Vagina (tissue), 2 donors: ENCODE measurements around the gene ERFE. TPM values are rescaled to one million over a fixed set of nuclear protein-coding genes. Genes with fewer than 3 reads are reported as not detected.
"Not testable (repeated sequence)": the region's sequence is repeated elsewhere in the genome, so short reads cannot be mapped to it uniquely, and the experiment has no call there.

Experiments
- DNase-seq, 2 donors: peaks; one replicate each; pipeline ENCODE4 v3.0.0-alpha.2; 2017; ENCODE audit errors: extremely low spot score in 2 of 2
- H3K27ac ChIP-seq: fragments of 200-600 bp; sonication (generic); one replicate; pipeline ENCODE4 v1.5.1; 2019
- H3K27me3 ChIP-seq: fragments of 200-600 bp; sonication (generic); one replicate; pipeline ENCODE4 v1.5.1; 2019
- H3K36me3 ChIP-seq, 2 donors: fragments of 200-600 bp; sonication (generic); one replicate each; pipeline ENCODE4 v1.5.1; 2017 to 2019
- H3K4me1 ChIP-seq: fragments of 200-600 bp; sonication (generic); one replicate; pipeline ENCODE4 v1.5.1; 2019
- H3K4me3 ChIP-seq, 2 donors: fragments of 200-600 bp; sonication (generic); 1 replicate in 1 of 2; 2 replicates in 1 of 2; pipeline ENCODE4 v1.5.1; 2016 to 2019
- H3K9me3 ChIP-seq: fragments of 200-600 bp; sonication (generic); one replicate; pipeline ENCODE4 v1.5.1; 2019
- POLR2A ChIP-seq, 2 donors: fragments of 450-650 bp; IDR thresholded peaks; one replicate each; pipeline ENCODE4 v1.6.1; 2017; ENCODE audit warnings: antibody characterized with exemption in 2 of 2, mild to moderate bottlenecking in 2 of 2, moderate library complexity in 2 of 2
- POLR2AphosphoS5 ChIP-seq, 2 donors: sonication (generic); formaldehyde crosslinking; IDR thresholded peaks; one replicate each; pipeline ENCODE4 v1.9.0; 2017; ENCODE audit warnings: antibody characterized with exemption in 2 of 2, mild to moderate bottlenecking in 2 of 2, low read depth in 1 of 2; ENCODE audit not compliant: insufficient read depth in 1 of 2
- intact Hi-C: fragments of 100-400 bp; cut with DNase I; formaldehyde crosslinking; loops from one replicate; pipeline ENCODE4 v1.15.1; 2023
- total RNA-seq: library from RNA; depleted of rRNA; stranded (reverse); fragments of >200 nt; gene quantifications from one replicate; pipeline ENCODE4 v1.2.3, GENCODE V29; 2016
- TF ChIP-seq, protein P1 (sequence below), 3 experiments: fragments of 450-650 bp in 2 of 3; fragments of 200-600 bp in 1 of 3; sonication (generic) in 1 of 3; IDR thresholded peaks; one replicate each; pipeline ENCODE4 v1.5.1; 2017 to 2019; ENCODE audit warnings: antibody characterized with exemption in 3 of 3, mild to moderate bottlenecking in 2 of 3, moderate library complexity in 2 of 3

Gene ERFE
- not detected for total RNA-seq

GRCh38 chr2:238158509-238159070 is at the start of gene ERFE:
Gene ERFE, plus strand, starts transcription at chr2:238158970. Its CDS starts 38 bp downstream, at chr2:238159008.
- no peak for DNase-seq
- H3K27me3 ChIP-seq, result no peaks in the 10 kb centered on the region
- intact Hi-C loops, result no loop called here
- H3K27ac ChIP-seq, result no peak within 1 kb of the TSS
- no peaks in the 10 kb centered on the region for H3K36me3 ChIP-seq
- no peaks in the 10 kb centered on the region for H3K9me3 ChIP-seq
- peak within 1 kb of the TSS; percentile 24 to 51 for H3K4me3 ChIP-seq
- H3K4me1 ChIP-seq, result peaks cover 6% of the 10 kb centered on the region
- TF ChIP-seq, protein P1, sequence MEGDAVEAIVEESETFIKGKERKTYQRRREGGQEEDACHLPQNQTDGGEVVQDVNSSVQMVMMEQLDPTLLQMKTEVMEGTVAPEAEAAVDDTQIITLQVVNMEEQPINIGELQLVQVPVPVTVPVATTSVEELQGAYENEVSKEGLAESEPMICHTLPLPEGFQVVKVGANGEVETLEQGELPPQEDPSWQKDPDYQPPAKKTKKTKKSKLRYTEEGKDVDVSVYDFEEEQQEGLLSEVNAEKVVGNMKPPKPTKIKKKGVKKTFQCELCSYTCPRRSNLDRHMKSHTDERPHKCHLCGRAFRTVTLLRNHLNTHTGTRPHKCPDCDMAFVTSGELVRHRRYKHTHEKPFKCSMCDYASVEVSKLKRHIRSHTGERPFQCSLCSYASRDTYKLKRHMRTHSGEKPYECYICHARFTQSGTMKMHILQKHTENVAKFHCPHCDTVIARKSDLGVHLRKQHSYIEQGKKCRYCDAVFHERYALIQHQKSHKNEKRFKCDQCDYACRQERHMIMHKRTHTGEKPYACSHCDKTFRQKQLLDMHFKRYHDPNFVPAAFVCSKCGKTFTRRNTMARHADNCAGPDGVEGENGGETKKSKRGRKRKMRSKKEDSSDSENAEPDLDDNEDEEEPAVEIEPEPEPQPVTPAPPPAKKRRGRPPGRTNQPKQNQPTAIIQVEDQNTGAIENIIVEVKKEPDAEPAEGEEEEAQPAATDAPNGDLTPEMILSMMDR (IDR thresholded peaks at IDR 0.05), result peak in 1 of 3 experiments; percentile 28
- TF ChIP-seq POLR2A (IDR thresholded peaks at IDR 0.05), result no peak

DNA sequence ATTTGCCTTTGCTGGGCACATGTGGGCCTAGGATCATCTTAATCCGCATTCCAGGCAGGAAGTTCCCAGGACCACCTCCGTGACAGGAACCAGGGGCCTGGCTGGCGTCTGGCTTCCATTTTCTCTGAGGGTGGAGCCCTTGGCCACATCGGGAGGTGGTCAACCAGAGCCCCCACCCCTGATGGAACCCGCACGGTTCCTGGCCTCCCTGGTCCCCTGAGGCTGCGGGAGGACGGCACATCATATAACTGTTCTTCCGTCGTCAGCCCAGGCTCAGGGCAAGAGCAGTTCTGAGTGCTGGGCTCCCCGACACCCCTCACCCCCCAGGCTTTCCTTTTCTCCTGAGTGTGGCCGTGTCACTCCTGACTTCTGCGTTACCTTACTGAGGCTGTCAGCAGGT is 45.2 kb upstream of the ERFE start:
- Histone ChIP-seq H3K4me1 (no peaks in the 10 kb centered on the region), H3K36me3 (no peaks in the 10 kb centered on the region), H3K4me3 (no peak overlapping the region), H3K9me3 (no peaks in the 10 kb centered on the region), H3K27ac (no peak overlapping the region), H3K27me3 (no peaks in the 10 kb centered on the region)
- no peak for DNase-seq
- intact Hi-C loops, result no loop called here
- no peak for TF ChIP-seq POLR2AphosphoS5 (IDR thresholded peaks at IDR 0.05; ENCODE audit: insufficient read depth in 1 of 2, low read depth in 1 of 2)
- TF ChIP-seq, protein P1 (IDR thresholded peaks at IDR 0.05), result no peak
- no peak for TF ChIP-seq POLR2A (IDR thresholded peaks at IDR 0.05)

DNA sequence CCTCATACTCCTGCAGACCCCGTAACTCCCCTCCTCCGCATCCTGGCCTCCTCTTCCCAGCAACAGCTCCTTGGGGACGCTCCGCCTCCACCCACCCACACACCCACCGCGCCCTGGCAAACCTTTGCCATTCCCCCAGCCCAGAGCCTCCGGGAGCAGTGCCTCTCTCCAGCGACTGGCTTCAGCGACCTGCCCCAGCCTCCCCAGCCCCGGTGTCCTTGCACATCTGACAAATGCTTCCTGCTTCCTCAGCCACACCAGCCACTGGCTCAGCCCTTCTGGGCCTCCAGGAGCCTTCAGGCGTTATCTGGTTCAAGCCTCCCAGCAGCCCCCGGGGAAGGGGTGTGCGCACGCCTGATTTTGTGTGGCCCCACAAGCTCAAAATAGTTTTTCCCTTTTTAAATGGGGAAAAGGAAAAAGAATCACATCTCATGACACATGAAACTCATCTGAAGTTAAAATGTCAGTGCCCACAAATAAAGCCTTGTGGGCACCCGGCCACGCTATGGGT is 44.4 kb upstream of the ERFE start:
- Histone ChIP-seq H3K4me3 (no peak overlapping the region), H3K9me3 (no peaks in the 10 kb centered on the region), H3K4me1 (no peaks in the 10 kb centered on the region), H3K27ac (no peak overlapping the region), H3K36me3 (no peaks in the 10 kb centered on the region), H3K27me3 (no peaks in the 10 kb centered on the region)
- intact Hi-C loops, result no loop called here
- TF ChIP-seq POLR2AphosphoS5 (IDR thresholded peaks at IDR 0.05; ENCODE audit: insufficient read depth in 1 of 2, low read depth in 1 of 2) (no peak), POLR2A (IDR thresholded peaks at IDR 0.05) (no peak)
- TF ChIP-seq, protein P1 (IDR thresholded peaks at IDR 0.05), result no peak
- no peak for DNase-seq

- Histone ChIP-seq H3K4me3 (no peak overlapping the region), H3K27me3 (no peaks in the 10 kb centered on the region), H3K36me3 (no peaks in the 10 kb centered on the region), H3K27ac (no peak overlapping the region), H3K4me1 (no peaks in the 10 kb centered on the region), H3K9me3 (no peaks in the 10 kb centered on the region)
- intact Hi-C loops, result no loop called here
- no peak for DNase-seq
- TF ChIP-seq, protein P1 (IDR thresholded peaks at IDR 0.05), result no peak
- TF ChIP-seq POLR2A (IDR thresholded peaks at IDR 0.05) (no peak), POLR2AphosphoS5 (IDR thresholded peaks at IDR 0.05; ENCODE audit: insufficient read depth in 1 of 2, low read depth in 1 of 2) (no peak)
These were observed 43.7 kb upstream of the ERFE start for GRCh38 chr2:238114851-238115660.

GRCh38 chr2:238115709-238116108 is 43.1 kb upstream of the ERFE start:
- intact Hi-C loops, H3K27me3 ChIP-seq, DNase-seq, H3K4me1 ChIP-seq, H3K4me3 ChIP-seq, H3K9me3 ChIP-seq, H3K27ac ChIP-seq, H3K36me3 ChIP-seq: not testable (repeated sequence)
